Left lung (tissue), 10 donors: ENCODE data around the gene PGBD5. TPM values are rescaled to one million over a fixed set of nuclear protein-coding genes. Genes with fewer than 3 reads are reported as not detected.
A peak's percentile ranks its signal among the peaks of the same experiment; 100 is the strongest.

Experiments used
- ATAC-seq: fragments of 200-7000 bp; cut with Tn5 transposase; one replicate; pipeline ENCODE4 v1.9.1; 2020; ENCODE audit warnings: moderate library complexity
- DNase-seq, 4 donors: peaks; one replicate each; pipeline ENCODE4 v3.0.0-alpha.2; 2013 to 2020
- H3K27ac ChIP-seq, 2 donors: fragments of 200-600 bp; sonication (generic) in 1 of 2; one replicate each; pipeline versions ENCODE4 v1.5.0 to v1.8.0; 2020 to 2021
- H3K27me3 ChIP-seq, 2 donors: fragments of 200-600 bp; sonication (generic) in 1 of 2; one replicate each; pipeline versions ENCODE4 v1.5.0 to v1.8.0; 2020 to 2021
- H3K36me3 ChIP-seq, 2 donors: fragments of 200-600 bp; sonication (generic) in 1 of 2; one replicate each; pipeline versions ENCODE4 v1.5.0 to v1.8.0; 2020 to 2021
- H3K4me1 ChIP-seq, 2 donors: fragments of 200-600 bp; one replicate each; pipeline ENCODE4 v1.8.0; 2021
- H3K4me3 ChIP-seq, 2 donors: fragments of 200-600 bp; sonication (generic) in 1 of 2; one replicate each; pipeline versions ENCODE4 v1.5.0 to v1.8.0; 2020 to 2021; ENCODE audit warnings: mild to moderate bottlenecking in 1 of 2
- H3K9me3 ChIP-seq, 2 donors: fragments of 200-600 bp; sonication (generic) in 1 of 2; one replicate each; pipeline versions ENCODE4 v1.5.0 to v1.8.0; 2020 to 2021
- CTCF ChIP-seq, 2 donors: fragments of 200-600 bp; sonication (generic) in 1 of 2; IDR thresholded peaks; one replicate each; pipeline versions ENCODE4 v1.5.0 to v1.8.0; 2021; ENCODE audit warnings: antibody characterized with exemption in 2 of 2
- intact Hi-C, 2 donors: fragments of 100-400 bp; cut with DNase I; formaldehyde crosslinking; loops; one replicate each; pipeline versions ENCODE4 v1.11.2 to v1.14.2; 2022
- polyA plus RNA-seq, 6 donors: library from polyadenylated mRNA; unstranded; fragments of 120-200 nt; gene quantifications; one replicate each; pipeline ENCODE4 v1.2.1, GENCODE V29; 2013; ENCODE audit not compliant: insufficient read length in 6 of 6
- total RNA-seq, 2 donors: library from RNA; stranded (reverse); fragmentation: NEBNext Ultra II Directional; extraction: Animal tissue kit (Norgen Biotek cat#: 25700); gene quantifications; one replicate each; pipeline ENCODE4 v1.2.1, GENCODE V29; 2021
- donor health status: DM: no; HTN: yes; CAD: no.
- donor health status: DM: no; HTN: no; CAD: no.

Gene PGBD5
- total and polyA plus RNA-seq, 8 donors: 2.3 to 10.1 (median 4.8) TPM

- intact Hi-C loops: no loop called here
- Histone ChIP-seq H3K36me3 (no peaks in the 10 kb centered on the region), H3K4me1 (no peaks in the 10 kb centered on the region), H3K27me3 (no peaks in the 10 kb centered on the region), H3K27ac (no peak overlapping the region), H3K9me3 (no peaks in the 10 kb centered on the region), H3K4me3 (no peak overlapping the region)
- DNase-seq: peak in 1 of 4 donors; percentile 13
- no peak for TF ChIP-seq CTCF (IDR thresholded peaks at IDR 0.05)
- ATAC-seq: no peak
These were observed 126.7 kb downstream of the PGBD5 start for GRCh38 chr1:230299191-230300006.

- Histone ChIP-seq H3K4me3 (no peak overlapping the region), H3K27ac (no peak overlapping the region), H3K4me1 (no peaks in the 10 kb centered on the region), H3K9me3 (no peaks in the 10 kb centered on the region), H3K27me3 (peaks cover 0 to 17% of the 10 kb centered on the region in 2 donors), H3K36me3 (no peaks in the 10 kb centered on the region)
- intact Hi-C loops: no loop called here
- ATAC-seq: no peak
- TF ChIP-seq CTCF (IDR thresholded peaks at IDR 0.05): no peak
- DNase-seq: no peak
These were observed 130.8 kb downstream of the PGBD5 start for GRCh38 chr1:230295367-230295766.

- no peak overlapping the region for H3K27ac ChIP-seq
- no peaks in the 10 kb centered on the region for H3K36me3 ChIP-seq
- TF ChIP-seq CTCF (IDR thresholded peaks at IDR 0.05): no peak
- H3K4me3 ChIP-seq: no peak overlapping the region
- no peak for DNase-seq
- intact Hi-C loops: no loop called here
- no peaks in the 10 kb centered on the region for H3K4me1 ChIP-seq
- H3K27me3 ChIP-seq: peaks cover 0 to 17% of the 10 kb centered on the region in 2 donors
- no peaks in the 10 kb centered on the region for H3K9me3 ChIP-seq
- ATAC-seq: no peak
These were observed 132.8 kb downstream of the PGBD5 start for GRCh38 chr1:230293390-230293700.

- ATAC-seq: no peak
- Histone ChIP-seq H3K9me3 (no peaks in the 10 kb centered on the region), H3K4me1 (no peaks in the 10 kb centered on the region), H3K4me3 (no peak overlapping the region), H3K27me3 (peaks cover 0 to 17% of the 10 kb centered on the region in 2 donors), H3K27ac (no peak overlapping the region), H3K36me3 (no peaks in the 10 kb centered on the region)
- no peak for DNase-seq
- intact Hi-C loops: no loop called here
- no peak for TF ChIP-seq CTCF (IDR thresholded peaks at IDR 0.05)
These were observed 133.3 kb downstream of the PGBD5 start for GRCh38 chr1:230292689-230293389.
